H54 (cell line): ENCODE measurements around the gene LRCOL1.

ENCODE experiments used
- DNase-seq: peaks from one replicate; pipeline ENCODE4 v3.0.0; 2011; ENCODE audit warnings: low spot score, mixed read lengths; ENCODE audit not compliant: insufficient read length
- FAIRE-seq: peaks from 3 replicates; lab custom pipeline; 2011; peaks lifted over from hg19 to GRCh38; lab: Jason Lieb, UNC
- POLR2A ChIP-seq: IDR thresholded peaks from 2 replicates; pipeline ENCODE4 v1.6.1; 2011; ENCODE audit warnings: low read depth, mild to moderate bottlenecking, low read length

Gene LRCOL1

DNA sequence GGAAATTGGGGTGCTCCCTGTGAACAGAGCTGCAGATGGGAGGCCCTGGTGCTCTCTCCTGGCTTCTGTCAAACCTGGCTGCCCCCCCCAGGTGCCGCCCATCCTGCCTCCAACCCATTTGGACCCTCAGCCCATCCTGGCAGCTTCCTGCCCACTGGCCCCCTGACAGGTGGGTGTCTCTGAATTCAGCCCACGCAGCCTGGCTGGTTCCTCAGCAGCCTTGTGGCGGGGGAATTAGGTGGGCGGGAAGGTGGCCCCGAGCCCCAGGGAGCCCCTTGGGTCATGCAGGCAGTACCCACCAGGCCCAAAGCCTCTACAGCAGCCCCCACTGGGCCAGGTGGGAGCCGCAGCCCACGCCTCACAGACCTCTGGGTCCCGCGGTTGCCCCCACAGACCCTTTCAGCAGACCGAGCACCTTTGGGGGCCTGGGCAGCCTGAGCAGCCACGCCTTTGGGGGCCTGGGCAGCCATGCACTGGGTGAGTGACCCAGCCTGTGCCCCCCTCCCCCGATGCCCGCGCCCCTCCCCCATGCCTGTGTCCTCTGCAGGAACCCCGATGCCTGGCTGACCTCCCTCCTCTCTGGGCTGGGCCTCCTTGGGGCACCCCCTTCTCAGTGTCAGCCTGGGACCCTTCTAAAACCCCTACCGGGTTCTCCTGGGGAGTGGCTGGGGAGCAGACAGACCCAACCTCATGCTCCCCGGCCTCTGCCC is 28.9 kb downstream of the LRCOL1 start:
- no peak for TF ChIP-seq POLR2A
- FAIRE-seq, result no peak
- DNase-seq, result no peak

GRCh38 chr12:132580701-132581292 is 29.6 kb downstream of the LRCOL1 start:
- DNase-seq, result no peak
- TF ChIP-seq POLR2A, result no peak
- no peak for FAIRE-seq

DNA sequence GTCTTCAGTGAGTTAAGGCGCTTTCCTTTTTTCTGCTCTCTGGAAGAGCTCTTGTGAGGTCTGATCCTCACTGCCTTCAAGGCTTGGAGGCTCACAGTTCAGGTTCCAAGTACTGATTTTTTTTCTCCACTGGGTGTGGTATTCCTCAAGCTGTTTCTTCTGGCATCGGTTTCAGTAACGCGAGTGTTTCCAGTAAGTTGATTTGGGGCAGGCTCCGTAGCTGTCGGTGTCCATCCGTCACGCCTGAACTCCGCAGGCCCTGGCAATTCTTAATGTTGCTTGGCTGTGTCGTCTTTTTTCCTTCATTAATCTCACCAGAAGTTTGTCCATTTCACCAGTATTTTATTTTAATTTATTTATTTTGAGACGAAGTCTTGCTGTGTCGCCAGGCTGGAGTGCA is 30.6 kb downstream of the LRCOL1 start:
- no peak for FAIRE-seq
- no peak for DNase-seq
- TF ChIP-seq POLR2A, result no peak

DNA sequence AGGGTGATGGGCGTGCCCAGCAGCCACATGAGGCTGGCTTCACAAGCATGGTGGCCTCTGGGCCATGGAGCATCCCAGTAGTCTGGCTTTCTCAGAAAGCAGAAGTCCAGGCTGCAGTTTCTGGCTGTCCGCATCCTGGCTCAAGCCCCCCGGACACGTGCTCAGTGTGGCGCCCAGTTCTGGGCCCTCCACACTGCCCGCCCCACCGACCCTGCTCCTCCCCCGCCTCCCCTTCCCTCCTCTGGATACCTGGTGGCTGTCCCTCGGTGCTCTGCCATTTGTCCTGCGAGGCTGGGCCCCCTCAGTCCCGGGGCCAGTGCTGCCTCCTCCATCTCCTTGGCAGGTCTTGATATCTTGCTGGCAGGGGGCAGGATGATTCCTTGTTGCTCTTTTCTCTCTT is 31.6 kb downstream of the LRCOL1 start:
- DNase-seq, result no peak
- FAIRE-seq, result no peak

GRCh38 chr12:132578118-132578517 is 32.3 kb downstream of the LRCOL1 start:
- TF ChIP-seq POLR2A, result no peak
- no peak for FAIRE-seq
- DNase-seq, result no peak

More for the DNA sequence above, 31.6 kb downstream of the LRCOL1 start:
- no peak for TF ChIP-seq POLR2A

GRCh38 chr12:132577191-132577920 is 33.0 kb downstream of the LRCOL1 start:
- no peak for TF ChIP-seq POLR2A
- FAIRE-seq, result no peak
- DNase-seq, result no peak

DNA sequence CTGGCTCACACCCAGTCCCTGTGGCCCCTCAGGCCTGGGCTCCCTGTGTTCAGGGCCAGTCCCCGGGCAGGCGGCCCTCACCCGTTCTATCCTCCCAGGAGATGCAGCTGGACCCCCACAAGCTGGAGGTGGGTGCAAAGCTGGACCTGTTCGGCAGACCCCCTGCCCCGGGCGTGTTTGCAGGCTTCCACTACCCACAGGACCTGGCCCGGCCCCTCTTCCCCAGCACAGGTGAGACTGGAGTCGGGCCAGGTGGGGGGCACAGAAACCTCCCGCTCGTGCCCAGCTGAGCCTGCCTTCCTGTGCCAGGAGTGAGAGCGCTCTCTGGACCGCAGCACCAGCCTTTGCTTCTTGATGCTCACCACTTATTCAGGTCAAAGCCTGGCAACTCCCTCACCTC is 33.7 kb downstream of the LRCOL1 start:
- DNase-seq (no peak), FAIRE-seq (no peak)
- no peak for TF ChIP-seq POLR2A

GRCh38 chr12:132575661-132576060 is 34.7 kb downstream of the LRCOL1 start:
- no peak for FAIRE-seq
- TF ChIP-seq POLR2A, result no peak

GRCh38 chr12:132574271-132574996 is 35.9 kb downstream of the LRCOL1 start:
- DNase-seq (no peak), FAIRE-seq (no peak)
- TF ChIP-seq POLR2A, result no peak

More at GRCh38 chr12:132575661-132576060, 34.7 kb downstream of the LRCOL1 start:
- no peak for DNase-seq

GRCh38 chr12:132572801-132573760 is 37.3 kb downstream of the LRCOL1 start:
- FAIRE-seq (no peak), DNase-seq (no peak)
- TF ChIP-seq POLR2A, result no peak

GRCh38 chr12:132572106-132572505 is 38.3 kb downstream of the LRCOL1 start:
- no peak for TF ChIP-seq POLR2A
- DNase-seq (no peak), FAIRE-seq (no peak)

GRCh38 chr12:132571598-132571997 is 38.8 kb downstream of the LRCOL1 start:
- no peak for TF ChIP-seq POLR2A
- DNase-seq (no peak), FAIRE-seq (no peak)

DNA sequence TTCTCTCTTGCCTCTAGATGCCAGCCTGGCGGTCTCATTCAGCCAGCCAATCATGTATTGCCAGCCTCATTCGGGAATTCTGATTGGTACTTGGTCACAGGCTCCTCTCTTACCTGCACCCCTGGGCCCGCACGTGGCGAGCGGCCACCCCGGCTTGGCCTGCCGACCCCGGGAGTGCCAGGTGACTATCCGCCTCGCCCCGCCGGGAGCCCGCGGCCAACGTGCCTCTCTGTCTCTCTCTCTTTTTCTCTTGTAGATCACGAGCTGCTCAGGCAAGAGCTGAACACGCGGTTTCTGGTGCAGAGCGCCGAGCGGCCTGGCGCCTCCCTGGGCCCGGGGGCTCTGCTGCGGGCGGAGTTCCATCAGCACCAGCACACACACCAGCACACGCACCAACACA is 39.3 kb downstream of the LRCOL1 start:
- no peak for TF ChIP-seq POLR2A
- FAIRE-seq, result no peak
- DNase-seq, result no peak
